Naive B cell (primary cell): ENCODE data around the gene NPBWR2. TPM values are rescaled to one million over a fixed set of nuclear protein-coding genes. Genes with fewer than 3 reads are reported as not detected.
A peak's percentile ranks its signal among the peaks of the same experiment; 100 is the strongest.

Source experiments
- ATAC-seq, 2 donors: fragments of 150-1000 bp; cut with Tn5 transposase; 2 replicates each; pipeline ENCODE4 v1.10.0; 2021; ENCODE audit warnings: low read depth in 2 of 2, mild to moderate bottlenecking in 2 of 2, moderate library complexity in 2 of 2
- DNase-seq: peaks from one replicate; pipeline ENCODE4 v3.0.0; 2022
- H3K27ac Mint-ChIP-seq, 6 donors: one replicate each; pipeline ENCODE4 v1.8.0; 2020 to 2022; ENCODE audit warnings: mild to moderate bottlenecking in 6 of 6, mixed read lengths in 6 of 6, moderate library complexity in 5 of 6, inconsistent platforms in 2 of 6
- H3K27me3 Mint-ChIP-seq, 3 donors: one replicate each; pipeline ENCODE4 v1.8.0; 2021 to 2022; ENCODE audit warnings: mixed read lengths in 3 of 3, mild to moderate bottlenecking in 1 of 3
- H3K36me3 Mint-ChIP-seq, 2 donors: one replicate each; pipeline ENCODE4 v1.8.0; 2020 to 2022; ENCODE audit warnings: mixed read lengths in 2 of 2, inconsistent platforms in 1 of 2, mild to moderate bottlenecking in 1 of 2
- H3K4me1 Mint-ChIP-seq, 3 donors: one replicate each; pipeline ENCODE4 v1.8.0; 2020 to 2022; ENCODE audit warnings: mixed read lengths in 3 of 3, inconsistent platforms in 1 of 3, mild to moderate bottlenecking in 1 of 3, moderate library complexity in 1 of 3
- H3K4me3 Mint-ChIP-seq, 8 donors: one replicate each; pipeline ENCODE4 v1.8.0; 2020 to 2022; ENCODE audit warnings: mild to moderate bottlenecking in 8 of 8, mixed read lengths in 8 of 8, moderate library complexity in 8 of 8, inconsistent platforms in 2 of 8
- H3K9me3 Mint-ChIP-seq, 7 donors: one replicate each; pipeline ENCODE4 v1.8.0; 2020 to 2022; ENCODE audit warnings: mixed read lengths in 7 of 7, mild to moderate bottlenecking in 5 of 7, inconsistent platforms in 2 of 7, moderate library complexity in 1 of 7
- polyA plus RNA-seq, 6 donors: library from polyadenylated mRNA; unstranded; fragments of 300-500 nt; fragmentation: Illumina TruSeq; gene quantifications; one replicate each; pipeline ENCODE4 v1.2.3, GENCODE V29; 2021; ENCODE audit warnings: low read depth in 6 of 6

NPBWR2 gene
- polyA plus RNA-seq, 6 donors from 2014 or later: not detected

DNA sequence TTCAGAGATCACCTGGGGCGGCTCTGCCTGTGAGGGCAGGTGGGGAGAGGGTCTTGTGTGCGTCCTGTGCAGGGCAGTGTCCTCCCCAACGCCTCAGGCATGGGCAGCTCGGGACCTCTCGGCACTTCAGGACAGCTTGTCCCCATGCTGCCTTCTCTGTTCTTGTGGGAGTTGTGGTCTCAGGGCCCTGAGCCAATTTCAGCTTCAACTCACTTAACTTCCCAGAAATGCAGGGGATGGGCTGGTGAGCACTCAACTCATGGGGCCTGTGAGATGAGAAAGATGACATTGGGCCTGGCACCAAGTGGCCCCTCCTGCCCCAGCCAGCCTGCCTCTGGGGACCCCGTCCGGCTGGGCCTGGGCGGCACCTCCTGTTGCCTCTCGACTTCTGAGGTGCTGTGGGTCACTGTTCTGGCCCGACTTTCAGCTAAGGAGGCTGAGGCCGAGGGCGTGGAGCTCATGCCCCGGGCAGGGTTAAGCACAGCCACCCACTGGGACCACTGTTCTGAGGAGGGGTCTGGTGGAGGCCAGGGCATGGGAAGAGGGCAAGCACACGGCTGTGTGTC, 34.8 kb downstream of the NPBWR2 start:
- Mint-ChIP-seq H3K27ac (peak overlapping the region in 1 of 6 donors; percentile 44), H3K36me3 (no peaks in the 10 kb centered on the region)

DNA sequence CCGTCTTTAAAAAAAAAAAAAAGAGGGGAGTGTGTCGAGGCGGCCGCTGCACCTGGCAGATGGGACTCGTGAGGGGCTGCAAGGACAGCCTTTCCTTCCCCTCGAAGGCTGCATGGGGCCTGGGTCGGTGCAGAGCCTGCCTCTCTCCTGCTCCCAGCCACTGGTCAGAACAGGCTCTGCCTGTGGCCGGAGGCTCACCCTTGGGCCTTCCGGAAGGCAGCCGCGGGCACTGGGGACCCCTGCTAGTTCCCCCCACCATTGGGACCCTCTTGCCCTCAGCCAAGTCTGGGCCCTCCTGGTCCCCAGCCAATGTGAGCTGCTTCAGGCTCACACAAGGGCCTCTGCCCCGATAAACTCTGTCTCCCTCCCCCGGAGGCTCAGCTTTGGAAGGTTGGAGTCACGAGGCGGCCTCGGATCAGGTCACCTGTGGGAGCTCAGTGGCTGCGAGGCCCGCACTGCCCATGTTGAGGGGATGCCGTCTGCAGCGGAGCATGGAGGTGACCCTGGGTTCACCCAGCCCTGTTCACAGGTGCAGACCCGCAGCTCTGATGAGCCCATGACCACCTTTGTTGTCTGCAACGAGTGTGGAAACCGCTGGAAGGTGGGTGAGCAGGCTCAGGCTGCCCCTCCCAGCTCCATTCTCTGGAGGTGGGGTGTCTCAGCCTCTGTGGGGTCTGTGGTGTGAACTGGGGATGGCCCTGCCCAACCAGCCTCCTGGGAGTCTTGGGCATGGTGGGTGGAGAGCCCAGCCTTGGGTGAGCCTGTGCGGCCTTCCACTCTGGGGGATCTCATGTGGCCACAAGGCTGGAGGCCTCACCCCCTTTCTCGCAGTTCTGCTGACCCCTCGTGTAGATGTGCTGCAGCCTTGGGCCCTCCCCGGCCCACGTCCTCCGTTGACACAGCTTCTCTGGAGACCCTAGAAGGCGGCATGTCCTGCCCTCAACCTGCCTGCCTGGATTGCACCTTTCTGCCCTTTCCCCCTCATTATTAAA, 35.7 kb downstream of the NPBWR2 start:
- DNase-seq (no peak), ATAC-seq (peak in 1 of 2 donors; percentile 36)
- H3K4me3 Mint-ChIP-seq: peak overlapping the region in 3 of 8 donors; percentile 15 to 47 (median 32)
- H3K4me1 Mint-ChIP-seq: peaks cover 24 to 55% (median 44%) of the 10 kb centered on the region in 3 donors
- H3K27ac Mint-ChIP-seq: peak overlapping the region in 3 of 6 donors; percentile 61 to 89 (median 84)
- no peaks in the 10 kb centered on the region for H3K27me3 Mint-ChIP-seq
- H3K9me3 Mint-ChIP-seq: no peaks in the 10 kb centered on the region
- no peaks in the 10 kb centered on the region for H3K36me3 Mint-ChIP-seq

More for the DNA sequence above, 34.8 kb downstream of the NPBWR2 start:
- H3K27me3 Mint-ChIP-seq: no peaks in the 10 kb centered on the region
- H3K9me3 Mint-ChIP-seq: no peaks in the 10 kb centered on the region
- DNase-seq (no peak), ATAC-seq (no peak)
- H3K4me3 Mint-ChIP-seq: peak overlapping the region in 1 of 8 donors; percentile 15
- H3K4me1 Mint-ChIP-seq: peaks cover 24 to 54% (median 35%) of the 10 kb centered on the region in 3 donors

DNA sequence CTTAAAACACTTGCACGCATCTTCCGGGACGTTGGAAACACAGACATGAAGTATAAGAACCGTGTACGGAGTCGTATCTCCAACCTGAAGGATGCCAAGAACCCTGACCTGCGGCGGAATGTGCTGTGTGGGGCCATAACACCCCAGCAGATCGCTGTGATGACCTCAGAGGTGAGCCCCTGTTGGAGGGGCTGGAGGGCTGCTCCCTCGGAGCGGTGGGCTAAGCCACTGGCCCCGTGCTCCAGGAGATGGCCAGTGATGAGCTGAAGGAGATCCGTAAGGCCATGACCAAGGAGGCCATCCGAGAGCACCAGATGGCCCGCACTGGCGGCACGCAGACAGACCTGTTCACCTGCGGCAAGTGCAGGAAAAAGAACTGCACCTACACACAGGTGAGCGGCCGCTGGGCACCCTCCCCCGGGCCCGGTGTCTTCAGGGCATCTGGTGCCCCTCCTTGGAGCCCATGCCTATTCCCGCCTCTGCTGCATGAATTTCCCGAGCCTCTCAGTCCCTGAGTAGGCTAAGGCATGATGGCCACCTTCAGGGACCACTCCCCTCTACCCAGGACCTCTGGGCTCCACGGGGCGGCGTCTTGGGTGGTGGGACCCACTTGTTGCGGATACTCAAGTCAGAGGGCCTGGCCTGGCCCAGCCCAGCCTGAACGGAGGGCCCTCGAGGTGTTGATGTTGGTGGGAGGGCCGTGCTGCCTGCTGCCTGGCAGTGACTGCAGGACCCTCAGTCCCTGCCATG, 36.9 kb downstream of the NPBWR2 start:
- Mint-ChIP-seq H3K27me3 (no peaks in the 10 kb centered on the region), H3K4me1 (peaks cover 30 to 55% (median 49%) of the 10 kb centered on the region in 3 donors), H3K27ac (peak overlapping the region in 2 of 6 donors; percentile 56 to 61), H3K4me3 (no peak overlapping the region), H3K9me3 (no peaks in the 10 kb centered on the region), H3K36me3 (no peaks in the 10 kb centered on the region)
- DNase-seq: no peak
- ATAC-seq: no peak

DNA sequence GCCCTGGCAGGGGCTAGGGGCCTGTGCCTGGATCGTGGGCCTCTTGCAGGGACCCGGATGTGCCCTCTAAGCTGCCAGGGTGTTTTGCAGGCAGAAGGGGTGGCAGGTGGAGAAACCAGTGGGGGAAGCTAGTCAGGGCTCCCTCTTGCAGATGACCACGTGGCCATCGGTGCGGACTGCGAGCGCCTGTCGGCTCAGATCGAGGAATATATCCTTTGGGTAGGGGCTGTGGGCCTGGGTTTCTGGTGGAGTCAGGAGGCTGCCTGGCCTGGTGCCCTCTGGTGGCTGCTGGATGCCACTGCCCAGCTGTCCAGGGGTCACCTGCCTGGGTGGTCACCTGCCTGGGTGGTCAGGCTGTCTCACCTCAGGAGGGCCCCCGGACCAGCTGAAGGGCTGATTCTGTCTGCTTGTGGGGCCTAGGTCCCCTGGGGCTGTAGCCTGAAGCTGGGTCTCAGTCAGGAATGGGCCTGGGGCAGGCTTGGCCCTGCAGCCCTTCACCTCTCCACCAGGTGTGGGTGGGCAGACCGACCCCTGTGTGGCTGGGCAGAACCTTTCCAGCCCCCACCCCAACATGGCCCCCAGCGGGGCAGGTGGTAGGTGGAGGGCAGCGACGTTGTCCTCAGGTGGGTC, 37.6 kb downstream of the NPBWR2 start:
- H3K27ac Mint-ChIP-seq: peak overlapping the region in 1 of 6 donors; percentile 39
- H3K9me3 Mint-ChIP-seq: no peaks in the 10 kb centered on the region
- no peaks in the 10 kb centered on the region for H3K36me3 Mint-ChIP-seq
- H3K27me3 Mint-ChIP-seq: no peaks in the 10 kb centered on the region
- H3K4me3 Mint-ChIP-seq: no peak overlapping the region
- DNase-seq (no peak), ATAC-seq (no peak)
- H3K4me1 Mint-ChIP-seq: peaks cover 36 to 60% (median 51%) of the 10 kb centered on the region in 3 donors

DNA sequence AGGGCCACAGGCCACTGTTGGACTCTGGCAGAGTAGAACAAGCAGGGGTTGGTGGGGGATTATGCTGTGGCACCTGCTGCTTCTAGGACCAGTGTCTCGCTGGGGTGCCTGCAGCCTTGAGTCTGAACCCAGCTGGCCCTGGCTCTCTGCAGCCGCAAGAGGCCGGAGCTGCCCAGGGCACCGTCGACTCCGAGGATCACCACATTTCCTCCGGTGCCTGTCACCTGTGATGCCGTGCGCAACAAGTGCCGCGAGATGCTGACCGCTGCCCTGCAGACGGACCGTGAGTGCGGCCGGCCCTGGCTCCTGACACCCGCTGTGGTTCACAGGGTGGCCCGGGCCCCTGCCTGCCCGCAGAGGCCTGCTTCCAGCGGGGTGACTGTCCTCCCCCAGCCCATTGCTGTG, 38.2 kb downstream of the NPBWR2 start:
- peak overlapping the region in 2 of 6 donors; percentile 44 to 66 for H3K27ac Mint-ChIP-seq
- no peak for DNase-seq
- H3K9me3 Mint-ChIP-seq: no peaks in the 10 kb centered on the region
- peaks cover 38 to 61% (median 54%) of the 10 kb centered on the region in 3 donors for H3K4me1 Mint-ChIP-seq
- no peaks in the 10 kb centered on the region for H3K36me3 Mint-ChIP-seq
- ATAC-seq: no peak
- H3K27me3 Mint-ChIP-seq: no peaks in the 10 kb centered on the region
- no peak overlapping the region for H3K4me3 Mint-ChIP-seq

DNA sequence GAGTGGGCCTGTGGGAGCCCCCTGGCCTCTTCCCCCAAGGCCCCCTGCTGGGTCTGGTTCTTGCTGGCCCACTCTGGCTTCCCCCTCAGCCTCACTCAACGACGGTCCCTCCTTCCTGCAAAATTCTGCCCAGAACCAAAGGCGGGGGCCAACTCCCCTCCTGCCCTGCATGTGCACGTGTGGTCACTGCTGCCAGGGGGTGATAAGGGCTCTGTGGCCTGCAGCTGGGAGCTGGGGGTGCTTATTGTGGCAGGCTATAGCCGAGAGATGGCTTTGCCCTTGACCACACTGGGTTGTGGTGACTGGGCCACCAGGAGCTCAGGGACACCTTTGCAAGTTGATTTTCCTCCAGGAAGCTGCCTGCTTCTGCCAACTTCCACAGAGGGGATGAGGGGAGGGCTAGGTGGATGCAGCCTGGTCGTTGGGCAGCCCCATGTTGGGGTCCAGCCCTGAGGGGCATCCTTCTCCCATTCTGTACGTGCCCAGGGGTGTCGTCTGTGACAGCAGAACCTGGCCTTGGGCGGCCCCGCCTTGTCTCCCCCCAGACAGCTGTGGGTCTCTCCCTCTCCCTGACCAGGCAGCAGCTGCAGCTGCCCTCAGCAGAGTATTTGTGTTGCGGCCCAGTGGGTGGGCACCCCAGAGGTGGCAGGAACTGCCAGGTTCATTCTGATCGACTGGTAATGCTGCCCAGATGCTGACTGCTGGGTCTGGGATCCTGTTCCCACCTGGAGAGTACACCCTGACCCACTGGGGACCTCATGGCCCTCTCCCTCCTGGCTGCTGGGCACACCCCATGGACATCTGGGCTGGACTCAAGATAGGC, 38.8 kb downstream of the NPBWR2 start:
- no peak for ATAC-seq
- Mint-ChIP-seq H3K27ac (peak overlapping the region in 3 of 6 donors; percentile 44 to 80 (median 66)), H3K27me3 (no peaks in the 10 kb centered on the region), H3K9me3 (no peaks in the 10 kb centered on the region), H3K4me3 (no peak overlapping the region), H3K36me3 (no peaks in the 10 kb centered on the region), H3K4me1 (peaks cover 43 to 62% (median 61%) of the 10 kb centered on the region in 3 donors)
- no peak for DNase-seq

DNA sequence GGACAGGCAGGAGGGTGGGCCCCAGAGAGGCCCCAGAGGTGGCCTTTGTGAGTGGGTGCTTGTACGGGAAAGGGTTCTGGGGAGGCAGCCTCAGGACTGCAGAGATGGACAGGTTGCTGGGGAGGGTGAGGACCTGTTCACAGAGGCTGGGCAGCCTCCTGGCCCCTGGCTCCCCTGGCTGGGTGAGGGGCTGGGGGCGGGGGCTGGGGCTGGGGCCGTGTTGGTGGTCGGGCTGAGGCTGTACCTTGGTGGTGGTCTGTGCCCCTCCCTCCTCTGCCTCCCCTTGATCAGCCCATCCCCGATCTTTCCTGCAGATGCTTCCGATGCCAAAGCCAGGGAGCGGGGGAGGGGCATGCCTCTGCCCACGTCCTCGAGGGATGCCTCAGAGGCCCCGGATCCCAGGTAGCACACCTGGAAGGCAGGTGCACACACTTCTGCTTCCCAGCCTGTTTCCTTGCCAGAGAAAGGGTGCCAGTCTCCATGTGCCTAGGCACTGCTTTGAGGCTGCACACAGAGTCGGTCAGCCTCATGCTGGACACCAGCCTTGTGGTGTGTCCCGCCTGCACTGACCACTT, 39.5 kb downstream of the NPBWR2 start:
- no peaks in the 10 kb centered on the region for H3K9me3 Mint-ChIP-seq
- DNase-seq: no peak
- peak overlapping the region in 1 of 6 donors; percentile 80 for H3K27ac Mint-ChIP-seq
- H3K4me1 Mint-ChIP-seq: peaks cover 44 to 64% (median 61%) of the 10 kb centered on the region in 3 donors
- no peaks in the 10 kb centered on the region for H3K36me3 Mint-ChIP-seq
- H3K4me3 Mint-ChIP-seq: peak overlapping the region in 1 of 8 donors; percentile 13
- no peak for ATAC-seq
- H3K27me3 Mint-ChIP-seq: no peaks in the 10 kb centered on the region

DNA sequence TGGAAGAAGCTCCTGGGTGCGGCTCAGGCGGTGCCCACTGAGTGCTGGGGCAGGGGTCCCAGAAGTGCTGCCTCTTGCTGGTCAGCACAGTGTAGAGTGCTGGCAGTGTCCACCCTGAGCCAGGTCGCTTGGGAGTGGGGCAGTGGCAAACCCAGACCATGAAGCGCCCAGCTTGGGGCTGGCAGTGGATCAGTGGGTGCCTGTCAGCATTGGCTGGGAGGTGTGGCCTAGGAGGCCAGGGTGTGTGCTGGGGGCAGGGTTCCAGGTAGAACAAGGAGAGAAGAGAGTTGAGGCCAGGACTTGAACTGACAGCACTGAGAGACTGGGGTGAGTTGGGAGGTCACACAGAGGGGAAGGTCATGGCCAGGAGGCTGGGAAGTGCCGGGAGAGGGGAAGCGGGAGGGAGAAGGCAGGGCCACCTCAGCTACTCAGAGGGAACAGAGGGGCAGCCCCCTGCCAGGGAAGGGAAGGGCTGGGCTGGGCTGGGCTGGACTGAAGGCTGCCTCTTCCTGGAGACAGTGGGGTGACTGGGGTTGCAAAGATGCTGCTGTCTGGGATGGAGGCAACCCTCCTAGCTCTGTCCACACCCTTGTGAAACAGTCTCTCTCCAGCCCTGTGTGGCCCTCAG, 40.2 kb downstream of the NPBWR2 start:
- peak overlapping the region in 2 of 8 donors; percentile 13 to 57 for H3K4me3 Mint-ChIP-seq
- H3K9me3 Mint-ChIP-seq: no peaks in the 10 kb centered on the region
- H3K36me3 Mint-ChIP-seq: no peaks in the 10 kb centered on the region
- ATAC-seq (no peak), DNase-seq (no peak)
- peaks cover 44 to 60% (median 56%) of the 10 kb centered on the region in 3 donors for H3K4me1 Mint-ChIP-seq
- no peaks in the 10 kb centered on the region for H3K27me3 Mint-ChIP-seq
- H3K27ac Mint-ChIP-seq: peak overlapping the region in 4 of 6 donors; percentile 29 to 80 (median 65)

DNA sequence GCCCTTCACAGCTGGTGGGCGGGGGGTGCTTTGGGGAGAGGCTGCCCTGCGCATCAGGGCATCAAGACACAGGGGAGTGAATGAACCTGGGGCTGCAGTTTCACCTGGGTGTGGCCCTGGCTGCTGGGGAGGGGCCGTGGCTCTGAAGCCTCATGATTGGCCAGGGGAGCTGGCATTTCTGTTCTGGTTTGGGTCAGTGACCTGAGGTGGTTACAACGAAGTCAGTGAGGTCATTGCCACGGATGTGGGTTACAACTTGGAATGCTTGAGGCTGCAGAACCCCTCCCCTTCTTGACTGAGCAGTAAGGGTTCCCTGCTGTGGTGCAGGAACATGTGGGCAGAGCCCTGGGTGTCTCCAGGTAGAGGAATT, 41.4 kb downstream of the NPBWR2 start:
- H3K9me3 Mint-ChIP-seq: no peaks in the 10 kb centered on the region
- no peaks in the 10 kb centered on the region for H3K27me3 Mint-ChIP-seq
- peak overlapping the region; percentile 42 to 94 (median 90) for H3K27ac Mint-ChIP-seq
- ATAC-seq: peak; percentile 60 to 67
- H3K36me3 Mint-ChIP-seq: no peaks in the 10 kb centered on the region
- H3K4me1 Mint-ChIP-seq: peaks cover 40 to 51% (median 46%) of the 10 kb centered on the region in 3 donors
- DNase-seq: peak; percentile 72
- H3K4me3 Mint-ChIP-seq: peak overlapping the region; percentile 45 to 93 (median 84)

DNA sequence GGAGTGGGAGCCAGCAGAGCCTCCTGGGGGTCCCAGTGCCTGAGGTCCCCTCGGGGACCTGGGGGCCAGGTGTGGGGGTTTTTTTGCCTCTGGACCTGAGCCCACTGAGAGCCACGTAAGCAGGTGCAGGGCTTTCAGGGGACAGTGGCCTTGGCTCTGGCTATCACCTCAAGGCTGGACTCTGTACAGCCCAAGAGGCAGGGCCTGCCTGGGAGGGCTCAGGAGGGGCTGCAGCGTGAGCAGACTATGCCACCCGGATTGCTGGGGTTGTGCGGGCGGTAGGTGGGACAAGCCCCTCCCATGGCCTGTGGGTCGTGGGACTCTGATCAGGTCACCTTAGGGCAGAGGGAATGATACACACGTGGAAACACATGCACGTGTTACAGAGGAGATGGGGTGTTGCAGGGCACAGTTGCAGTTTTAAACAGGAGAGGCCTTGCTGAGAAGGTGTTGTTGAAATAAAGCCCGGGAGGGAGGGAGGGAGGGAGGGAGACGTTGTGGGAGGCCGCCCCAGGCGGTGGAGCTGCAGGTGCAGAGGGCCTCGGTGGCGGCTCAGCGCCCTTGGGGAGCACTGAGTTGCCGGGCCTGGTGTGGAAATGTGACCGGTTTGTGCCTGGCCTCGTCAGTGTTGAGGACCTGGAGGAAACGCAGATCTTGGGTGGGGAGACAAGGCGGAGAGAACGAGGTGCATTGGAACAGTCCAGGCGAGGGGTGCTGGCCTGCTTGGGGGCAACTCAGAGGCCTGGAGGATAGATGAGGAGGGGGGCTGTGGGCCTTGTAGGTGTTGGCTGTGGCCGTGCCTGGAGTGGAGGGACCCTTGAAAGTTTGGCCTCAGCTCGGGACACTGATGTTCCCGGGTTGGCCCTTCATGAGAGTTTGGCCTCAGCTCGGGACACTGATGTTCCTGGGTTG, 42.0 kb downstream of the NPBWR2 start:
- Mint-ChIP-seq H3K27ac (peak overlapping the region; percentile 89 to 97 (median 94)), H3K9me3 (no peaks in the 10 kb centered on the region), H3K4me3 (peak overlapping the region; percentile 45 to 93 (median 88)), H3K27me3 (no peaks in the 10 kb centered on the region), H3K4me1 (peaks cover 40 to 51% (median 41%) of the 10 kb centered on the region in 3 donors), H3K36me3 (no peaks in the 10 kb centered on the region)
- ATAC-seq (peak; percentile 13 to 24), DNase-seq (no peak)
